Measurements from ENCODE around the gene FKRP. TPM values are rescaled to one million over a fixed set of nuclear protein-coding genes. Genes with fewer than 3 reads are reported as not detected.

The FKRP gene, protein sequence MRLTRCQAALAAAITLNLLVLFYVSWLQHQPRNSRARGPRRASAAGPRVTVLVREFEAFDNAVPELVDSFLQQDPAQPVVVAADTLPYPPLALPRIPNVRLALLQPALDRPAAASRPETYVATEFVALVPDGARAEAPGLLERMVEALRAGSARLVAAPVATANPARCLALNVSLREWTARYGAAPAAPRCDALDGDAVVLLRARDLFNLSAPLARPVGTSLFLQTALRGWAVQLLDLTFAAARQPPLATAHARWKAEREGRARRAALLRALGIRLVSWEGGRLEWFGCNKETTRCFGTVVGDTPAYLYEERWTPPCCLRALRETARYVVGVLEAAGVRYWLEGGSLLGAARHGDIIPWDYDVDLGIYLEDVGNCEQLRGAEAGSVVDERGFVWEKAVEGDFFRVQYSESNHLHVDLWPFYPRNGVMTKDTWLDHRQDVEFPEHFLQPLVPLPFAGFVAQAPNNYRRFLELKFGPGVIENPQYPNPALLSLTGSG
- 25.2 to 27.7 TPM (median 26.6 TPM) in 3 replicates for total RNA-seq
- long read RNA-seq, transcript FKRP-201 (4 exons, 3,332 nt), result major isoform, 8 of 34 reads
- long read RNA-seq, partial matches to known transcripts, result 1 of 34 reads
- long read RNA-seq, other reads (novel, unspliced or antisense), result 11 of 34 reads

DNA sequence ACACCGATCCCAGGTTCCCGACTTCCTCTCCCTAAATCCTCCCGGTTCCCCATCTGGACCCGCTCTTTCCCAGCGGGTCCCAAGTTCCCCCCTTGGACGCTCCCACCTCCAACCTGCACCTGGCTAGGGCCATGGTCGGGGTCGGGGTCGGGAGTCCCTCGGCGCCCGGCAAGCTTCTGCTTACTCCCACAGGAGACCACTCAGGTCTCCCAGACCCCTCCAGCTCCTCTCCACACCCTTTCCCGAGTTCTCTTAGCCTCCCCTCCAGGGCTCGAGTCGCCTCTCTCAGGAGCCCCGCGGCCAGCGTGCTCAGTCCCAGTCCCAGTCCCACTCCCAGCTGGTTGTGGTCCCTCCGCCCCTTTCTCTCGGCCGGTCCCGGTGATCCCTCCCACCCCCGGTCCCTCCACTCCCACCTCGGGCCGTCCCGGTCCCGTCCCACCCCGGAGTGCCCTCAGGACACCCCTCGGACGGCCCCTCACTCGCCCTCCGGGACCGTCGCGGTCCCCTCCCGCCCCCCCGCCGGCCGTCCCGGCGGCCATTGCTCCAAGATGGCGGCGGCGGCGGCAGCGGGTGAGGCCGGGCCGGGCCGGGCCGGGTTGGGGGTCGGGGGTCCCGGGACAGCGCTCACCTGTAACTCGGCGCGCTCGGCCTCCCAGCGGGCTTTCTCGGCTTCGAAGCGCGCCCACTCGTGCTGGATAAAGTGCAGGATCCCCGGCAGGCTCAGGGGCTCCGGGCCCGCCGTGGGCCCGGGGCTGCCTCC lies at the start of gene FKRP:
Gene FKRP, plus strand, starts transcription at position 537 of the 760 bp plus-strand sequence. CDS start 9,394 bp downstream, outside the sequence.
- no peak for DNase-seq (ENCODE audit: low spot score)
- no peaks in the 10 kb centered on the region for H3K9me3 Mint-ChIP-seq (ENCODE audit: low read depth)
- no peaks in the 10 kb centered on the region for H3K36me3 Mint-ChIP-seq (ENCODE audit: low read depth)
- H3K4me1 Mint-ChIP-seq (ENCODE audit: low read depth), result peaks cover 42% of the 10 kb centered on the region
- H3K4me3 Mint-ChIP-seq (ENCODE audit: unreplicated experiment), result peak within 1 kb of the TSS; percentile 97
- TF ChIP-seq, protein P1, sequence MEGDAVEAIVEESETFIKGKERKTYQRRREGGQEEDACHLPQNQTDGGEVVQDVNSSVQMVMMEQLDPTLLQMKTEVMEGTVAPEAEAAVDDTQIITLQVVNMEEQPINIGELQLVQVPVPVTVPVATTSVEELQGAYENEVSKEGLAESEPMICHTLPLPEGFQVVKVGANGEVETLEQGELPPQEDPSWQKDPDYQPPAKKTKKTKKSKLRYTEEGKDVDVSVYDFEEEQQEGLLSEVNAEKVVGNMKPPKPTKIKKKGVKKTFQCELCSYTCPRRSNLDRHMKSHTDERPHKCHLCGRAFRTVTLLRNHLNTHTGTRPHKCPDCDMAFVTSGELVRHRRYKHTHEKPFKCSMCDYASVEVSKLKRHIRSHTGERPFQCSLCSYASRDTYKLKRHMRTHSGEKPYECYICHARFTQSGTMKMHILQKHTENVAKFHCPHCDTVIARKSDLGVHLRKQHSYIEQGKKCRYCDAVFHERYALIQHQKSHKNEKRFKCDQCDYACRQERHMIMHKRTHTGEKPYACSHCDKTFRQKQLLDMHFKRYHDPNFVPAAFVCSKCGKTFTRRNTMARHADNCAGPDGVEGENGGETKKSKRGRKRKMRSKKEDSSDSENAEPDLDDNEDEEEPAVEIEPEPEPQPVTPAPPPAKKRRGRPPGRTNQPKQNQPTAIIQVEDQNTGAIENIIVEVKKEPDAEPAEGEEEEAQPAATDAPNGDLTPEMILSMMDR (IDR thresholded peaks at IDR 0.05), result no peak
- no peaks in the 10 kb centered on the region for H3K27me3 Mint-ChIP-seq (ENCODE audit: low read depth)
- peak within 1 kb of the TSS; percentile 86 for H3K27ac Mint-ChIP-seq (ENCODE audit: unreplicated experiment)

DNA sequence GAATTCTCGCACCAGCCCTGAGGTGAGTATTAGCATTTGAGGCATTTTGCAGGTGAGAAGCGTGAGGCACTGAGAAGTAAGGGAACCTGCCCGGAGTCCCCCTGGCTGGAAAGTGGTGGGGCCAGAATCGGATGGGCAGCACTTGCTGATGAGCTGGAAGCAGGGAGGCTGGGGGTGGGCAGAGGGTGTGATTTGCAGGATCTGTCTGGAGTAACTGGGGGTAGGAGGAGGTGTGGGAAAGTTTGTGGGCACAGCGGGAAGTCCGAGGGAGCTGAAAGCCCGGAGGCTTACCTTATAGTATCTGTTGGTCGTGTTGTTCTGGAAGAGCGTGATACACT lies 49.0 kb upstream of the FKRP start:
- no peak for DNase-seq (ENCODE audit: low spot score)
- no peaks in the 10 kb centered on the region for H3K9me3 Mint-ChIP-seq (ENCODE audit: low read depth)
- peaks cover 44% of the 10 kb centered on the region for H3K36me3 Mint-ChIP-seq (ENCODE audit: low read depth)
- H3K27me3 Mint-ChIP-seq (ENCODE audit: low read depth), result no peaks in the 10 kb centered on the region
- H3K4me3 Mint-ChIP-seq (ENCODE audit: unreplicated experiment), result no peak overlapping the region
- TF ChIP-seq, protein P1 (IDR thresholded peaks at IDR 0.05), result no peak
- H3K27ac Mint-ChIP-seq (ENCODE audit: unreplicated experiment), result no peak overlapping the region
- H3K4me1 Mint-ChIP-seq (ENCODE audit: low read depth), result peaks cover 6% of the 10 kb centered on the region

DNA sequence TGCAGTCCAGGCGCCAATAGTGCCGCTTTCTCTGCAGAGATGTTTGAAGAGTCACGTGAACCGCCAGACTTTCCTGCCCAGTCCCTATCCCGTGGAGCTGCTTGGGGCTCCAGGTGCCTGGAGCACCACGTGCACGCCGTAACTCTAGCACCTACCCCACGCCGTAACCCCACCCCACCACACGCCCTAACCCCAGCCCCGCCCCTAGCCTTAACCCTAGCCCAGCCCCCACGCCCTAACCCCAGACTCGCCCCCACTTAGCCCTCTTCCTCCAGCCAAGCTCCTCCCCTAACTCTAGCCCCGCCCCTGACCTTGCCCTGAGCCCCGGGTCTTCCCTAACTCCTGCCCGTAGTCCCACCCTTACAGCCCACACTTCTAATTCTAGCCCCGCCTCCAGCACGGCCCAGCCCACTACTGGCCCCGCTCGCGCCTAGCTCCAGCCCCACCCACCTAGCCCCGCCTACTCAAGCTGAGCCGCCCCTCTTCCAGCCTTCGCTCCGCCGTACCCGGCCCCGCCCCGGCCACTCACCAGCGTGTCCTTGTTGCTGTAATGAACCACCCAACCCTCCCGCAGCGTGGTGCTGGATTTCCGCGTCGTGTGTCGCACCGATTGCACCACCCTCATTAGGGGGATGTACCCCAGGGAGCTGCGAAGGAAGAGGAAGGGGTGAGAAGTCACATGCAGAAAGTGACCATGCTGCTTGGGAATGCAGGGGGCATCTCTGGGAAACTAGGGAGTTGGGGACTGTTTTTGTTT lies 48.5 kb upstream of the FKRP start:
- Mint-ChIP-seq H3K4me3 (ENCODE audit: unreplicated experiment) (no peak overlapping the region), H3K27ac (ENCODE audit: unreplicated experiment) (peak overlapping the region; percentile 71), H3K36me3 (ENCODE audit: low read depth) (peaks cover 39% of the 10 kb centered on the region), H3K4me1 (ENCODE audit: low read depth) (peaks cover 6% of the 10 kb centered on the region), H3K27me3 (ENCODE audit: low read depth) (no peaks in the 10 kb centered on the region), H3K9me3 (ENCODE audit: low read depth) (no peaks in the 10 kb centered on the region)
- TF ChIP-seq, protein P1 (IDR thresholded peaks at IDR 0.05), result no peak
- no peak for DNase-seq (ENCODE audit: low spot score)

DNA sequence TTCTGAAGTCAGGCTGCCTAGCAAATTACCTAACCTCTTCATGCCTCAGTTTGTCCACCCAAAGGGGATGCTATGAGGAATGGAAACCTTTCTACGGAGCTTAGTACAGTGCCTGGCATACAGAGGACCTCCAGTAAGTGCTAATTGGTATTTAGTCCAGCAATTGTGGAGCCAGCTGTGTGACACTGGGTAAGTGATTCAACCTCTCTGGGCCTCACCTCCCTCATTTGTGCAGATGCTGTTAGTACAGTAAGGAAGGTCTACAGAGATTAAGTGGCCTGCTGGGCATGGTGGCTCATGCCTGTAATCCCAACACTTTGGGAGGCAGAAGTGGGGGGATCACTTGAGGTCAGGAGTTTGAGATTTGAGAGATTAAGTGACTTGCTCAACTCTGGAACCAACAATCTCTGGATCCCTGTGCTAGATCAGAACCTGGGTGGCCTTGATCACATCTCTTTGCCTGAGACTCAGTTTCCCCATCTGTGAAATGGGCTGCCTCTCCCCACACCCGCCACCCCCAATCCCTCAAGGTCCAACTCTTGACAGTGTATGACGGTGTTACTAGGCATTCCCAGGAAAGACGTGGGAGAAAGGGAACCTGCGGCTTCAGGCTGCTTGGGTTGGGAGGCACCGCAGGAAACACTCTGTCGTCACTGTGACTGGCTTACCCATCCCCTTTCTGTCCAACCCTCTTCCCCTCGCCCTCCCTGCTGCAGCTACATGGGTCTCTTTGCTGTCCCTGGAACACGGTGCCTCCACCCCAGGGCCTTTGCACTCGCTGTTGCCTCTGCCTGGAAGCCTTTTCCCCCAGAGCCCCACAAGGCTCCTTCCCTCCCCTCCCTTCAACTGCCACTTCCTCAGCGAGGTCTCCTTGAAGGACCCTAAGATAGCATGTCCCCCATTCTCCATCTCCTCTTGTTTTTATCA lies 47.2 kb upstream of the FKRP start:
- H3K9me3 Mint-ChIP-seq (ENCODE audit: low read depth), result no peaks in the 10 kb centered on the region
- no peaks in the 10 kb centered on the region for H3K27me3 Mint-ChIP-seq (ENCODE audit: low read depth)
- peaks cover 6% of the 10 kb centered on the region for H3K4me1 Mint-ChIP-seq (ENCODE audit: low read depth)
- peaks cover 30% of the 10 kb centered on the region for H3K36me3 Mint-ChIP-seq (ENCODE audit: low read depth)
- no peak overlapping the region for H3K27ac Mint-ChIP-seq (ENCODE audit: unreplicated experiment)
- no peak for DNase-seq (ENCODE audit: low spot score)
- no peak overlapping the region for H3K4me3 Mint-ChIP-seq (ENCODE audit: unreplicated experiment)
- TF ChIP-seq, protein P1 (IDR thresholded peaks at IDR 0.05), result no peak

Data from chondrocyte (in vitro differentiated cells).